HepG2 (cell line): ENCODE data around the gene DNAJC30. TPM values are rescaled to one million over a fixed set of nuclear protein-coding genes. Genes with fewer than 3 reads are reported as not detected.

ENCODE experiments used
- ARHGAP35 ChIP-seq: sonication (generic); formaldehyde crosslinking; IDR thresholded peaks from 2 replicates; pipeline ENCODE4 v1.9.0; 2022; ENCODE audit warnings: mild to moderate bottlenecking, inconsistent platforms, moderate library complexity, missing genetic modification reagents, borderline replicate concordance
- ERF ChIP-seq: IDR thresholded peaks from 2 replicates; pipeline ENCODE4 v1.6.1; 2018; ENCODE audit warnings: missing biosample characterization, missing genetic modification reagents
- ETV6 ChIP-seq: sonication (generic); formaldehyde crosslinking; conservative IDR thresholded peaks from 2 replicates; pipeline ENCODE4 v1.4.0; 2020; ENCODE audit warnings: missing genetic modification reagents
- GATAD1 ChIP-seq: IDR thresholded peaks from 2 replicates; pipeline ENCODE4 v1.6.1; 2016; ENCODE audit warnings: missing genetic modification reagents, missing compliant biosample characterization
- IKZF4 ChIP-seq: sonication (generic); formaldehyde crosslinking; IDR thresholded peaks from 2 replicates; pipeline ENCODE4 v1.5.1; 2020; ENCODE audit warnings: borderline replicate concordance, mild to moderate bottlenecking, low read depth, missing genetic modification reagents; ENCODE audit errors: not compliant biosample characterization
- JUND ChIP-seq: sonication (generic); formaldehyde crosslinking; IDR thresholded peaks from 2 replicates; pipeline ENCODE4 v1.8.0; 2022; ENCODE audit warnings: mild to moderate bottlenecking, missing genetic modification reagents
- MBD4 ChIP-seq: IDR thresholded peaks from 2 replicates; pipeline ENCODE4 v1.6.1; 2012; ENCODE audit warnings: low read length, inconsistent platforms, borderline replicate concordance
- MEIS2 ChIP-seq: sonication (generic); formaldehyde crosslinking; IDR thresholded peaks from 2 replicates; pipeline ENCODE4 v1.9.0; 2021; ENCODE audit warnings: mild to moderate bottlenecking, missing genetic modification reagents
- RCOR2 ChIP-seq: IDR thresholded peaks from 2 replicates; pipeline ENCODE4 v1.6.1; 2016; ENCODE audit warnings: missing biosample characterization, missing genetic modification reagents
- SP4 ChIP-seq: sonication (generic); formaldehyde crosslinking; IDR thresholded peaks from 2 replicates; pipeline ENCODE4 v1.8.1; 2023; ENCODE audit warnings: mild to moderate bottlenecking, missing genetic modification reagents
- ZFP36 ChIP-seq: fragments of 150-350 bp; IDR thresholded peaks from 2 replicates; pipeline ENCODE4 v1.6.1; 2018; ENCODE audit warnings: borderline replicate concordance, low read length, low read depth; ENCODE audit not compliant: partially characterized antibody
- ZMYM4 ChIP-seq: sonication (generic); formaldehyde crosslinking; IDR thresholded peaks from 2 replicates; pipeline ENCODE4 v1.8.1; 2023; ENCODE audit warnings: mild to moderate bottlenecking, missing genetic modification reagents
- ZNF501 ChIP-seq: sonication (generic); formaldehyde crosslinking; IDR thresholded peaks from 2 replicates; pipeline ENCODE4 v1.5.1; 2020; ENCODE audit warnings: mild to moderate bottlenecking, moderate library complexity, missing genetic modification reagents
- ZNF512 ChIP-seq: sonication (generic); formaldehyde crosslinking; IDR thresholded peaks from 2 replicates; pipeline ENCODE4 v1.4.0; 2020; ENCODE audit warnings: mild to moderate bottlenecking, missing genetic modification reagents
- ZNF543 ChIP-seq: sonication (generic); formaldehyde crosslinking; IDR thresholded peaks from 2 replicates; pipeline ENCODE4 v1.4.0; 2020; ENCODE audit warnings: mild to moderate bottlenecking, missing genetic modification reagents
- ZNF691 ChIP-seq: sonication (generic); formaldehyde crosslinking; IDR thresholded peaks from 2 replicates; pipeline ENCODE4 v1.4.0; 2020; ENCODE audit warnings: missing genetic modification reagents, low read depth, mild to moderate bottlenecking, borderline replicate concordance
- ZSCAN20 ChIP-seq: sonication (generic); formaldehyde crosslinking; IDR thresholded peaks from 2 replicates; pipeline ENCODE4 v1.4.0; 2020; ENCODE audit warnings: missing genetic modification reagents, mild to moderate bottlenecking, borderline replicate concordance
- polyA plus RNA-seq, 8 experiments: library from polyadenylated mRNA; depleted of rRNA in 3 of 8; stranded (reverse) in 7 of 8; unstranded in 1 of 8; fragments of >200 nt; fragmentation: Illumina TruSeq in 4 of 8; extraction: Trizol in 4 of 8; gene quantifications; 2 replicates each; pipeline versions ENCODE4 v1.2.1 to v1.2.3, GENCODE V29; 2011 to 2016; ENCODE audit warnings: low read depth in 4 of 8, missing spikeins in 1 of 8, mixed read lengths in 1 of 8; ENCODE audit not compliant: insufficient read depth in 1 of 8
- total RNA-seq, 5 experiments: library from RNA; depleted of rRNA; stranded (reverse); fragments of >200 nt; fragmentation: Illumina TruSeq; extraction: Trizol; gene quantifications; 2 replicates each; pipeline ENCODE4 v1.2.3, GENCODE V29; 2016; ENCODE audit warnings: low read depth in 1 of 5
- TF ChIP-seq, protein P1 (sequence below): sonication (generic); formaldehyde crosslinking; conservative IDR thresholded peaks from 2 replicates; pipeline ENCODE4 v1.4.0; 2020; ENCODE audit warnings: missing genetic modification reagents
- TF ChIP-seq, protein P2 (sequence below): sonication (generic); formaldehyde crosslinking; IDR thresholded peaks from 2 replicates; pipeline ENCODE4 v1.8.1; 2022; ENCODE audit warnings: low read depth, mild to moderate bottlenecking, missing genetic modification reagents

DNAJC30 gene
- total and polyA plus RNA-seq, 2 of the 13 experiments (the other 11 are each of a cell fraction or from before 2014, with no cell fraction given): 3.3 to 3.8 TPM

GRCh38 chr7:73667344-73668102 lies 15.7 kb downstream of the DNAJC30 start, which contains the start of gene VPS37D (continued):
- TF ChIP-seq, protein P1, sequence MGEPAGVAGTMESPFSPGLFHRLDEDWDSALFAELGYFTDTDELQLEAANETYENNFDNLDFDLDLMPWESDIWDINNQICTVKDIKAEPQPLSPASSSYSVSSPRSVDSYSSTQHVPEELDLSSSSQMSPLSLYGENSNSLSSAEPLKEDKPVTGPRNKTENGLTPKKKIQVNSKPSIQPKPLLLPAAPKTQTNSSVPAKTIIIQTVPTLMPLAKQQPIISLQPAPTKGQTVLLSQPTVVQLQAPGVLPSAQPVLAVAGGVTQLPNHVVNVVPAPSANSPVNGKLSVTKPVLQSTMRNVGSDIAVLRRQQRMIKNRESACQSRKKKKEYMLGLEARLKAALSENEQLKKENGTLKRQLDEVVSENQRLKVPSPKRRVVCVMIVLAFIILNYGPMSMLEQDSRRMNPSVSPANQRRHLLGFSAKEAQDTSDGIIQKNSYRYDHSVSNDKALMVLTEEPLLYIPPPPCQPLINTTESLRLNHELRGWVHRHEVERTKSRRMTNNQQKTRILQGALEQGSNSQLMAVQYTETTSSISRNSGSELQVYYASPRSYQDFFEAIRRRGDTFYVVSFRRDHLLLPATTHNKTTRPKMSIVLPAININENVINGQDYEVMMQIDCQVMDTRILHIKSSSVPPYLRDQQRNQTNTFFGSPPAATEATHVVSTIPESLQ (CRISPR knock-in tag): no peak
- TF ChIP-seq, protein P2, sequence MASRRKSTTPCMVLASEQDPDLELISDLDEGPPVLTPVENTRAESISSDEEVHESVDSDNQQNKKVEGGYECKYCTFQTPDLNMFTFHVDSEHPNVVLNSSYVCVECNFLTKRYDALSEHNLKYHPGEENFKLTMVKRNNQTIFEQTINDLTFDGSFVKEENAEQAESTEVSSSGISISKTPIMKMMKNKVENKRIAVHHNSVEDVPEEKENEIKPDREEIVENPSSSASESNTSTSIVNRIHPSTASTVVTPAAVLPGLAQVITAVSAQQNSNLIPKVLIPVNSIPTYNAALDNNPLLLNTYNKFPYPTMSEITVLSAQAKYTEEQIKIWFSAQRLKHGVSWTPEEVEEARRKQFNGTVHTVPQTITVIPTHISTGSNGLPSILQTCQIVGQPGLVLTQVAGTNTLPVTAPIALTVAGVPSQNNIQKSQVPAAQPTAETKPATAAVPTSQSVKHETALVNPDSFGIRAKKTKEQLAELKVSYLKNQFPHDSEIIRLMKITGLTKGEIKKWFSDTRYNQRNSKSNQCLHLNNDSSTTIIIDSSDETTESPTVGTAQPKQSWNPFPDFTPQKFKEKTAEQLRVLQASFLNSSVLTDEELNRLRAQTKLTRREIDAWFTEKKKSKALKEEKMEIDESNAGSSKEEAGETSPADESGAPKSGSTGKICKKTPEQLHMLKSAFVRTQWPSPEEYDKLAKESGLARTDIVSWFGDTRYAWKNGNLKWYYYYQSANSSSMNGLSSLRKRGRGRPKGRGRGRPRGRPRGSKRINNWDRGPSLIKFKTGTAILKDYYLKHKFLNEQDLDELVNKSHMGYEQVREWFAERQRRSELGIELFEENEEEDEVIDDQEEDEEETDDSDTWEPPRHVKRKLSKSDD (CRISPR knock-in tag): no peak
- TF ChIP-seq ETV6 (CRISPR knock-in tag): no peak
- TF ChIP-seq ZNF512: no peak
- no peak for TF ChIP-seq ARHGAP35 (CRISPR knock-in tag)
- TF ChIP-seq RCOR2 (CRISPR knock-in tag): peak; percentile 96
- TF ChIP-seq ZNF543 (CRISPR knock-in tag): no peak
- TF ChIP-seq MBD4: no peak
- peak; percentile 31 for TF ChIP-seq ZMYM4
- TF ChIP-seq MEIS2 (CRISPR knock-in tag): no peak
- TF ChIP-seq SP4: peak; percentile 87
- no peak for TF ChIP-seq JUND (CRISPR knock-in tag)
- no peak for TF ChIP-seq ZSCAN20 (CRISPR knock-in tag)
- no peak for TF ChIP-seq ZNF691
- TF ChIP-seq IKZF4 (CRISPR knock-in tag): no peak
- 0 out of 2 replicates have a peak, but pooled peaks have one; percentile 20 for TF ChIP-seq GATAD1
- TF ChIP-seq ZNF501 (CRISPR knock-in tag): 0 out of 2 replicates have a peak, but pooled peaks have one; percentile 27
- TF ChIP-seq ZFP36: no peak
- TF ChIP-seq ERF: 0 out of 2 replicates have a peak, but pooled peaks have one; percentile 30
